HG03139 (cell line): ENCODE data around the gene PAPOLG.

Experiments
- ATAC-seq: cut with Tn5 transposase; IDR thresholded peaks from one replicate; pipeline ENCODE4 v1.9.1; 2021; ENCODE audit not compliant: unreplicated experiment

The PAPOLG gene

DNA sequence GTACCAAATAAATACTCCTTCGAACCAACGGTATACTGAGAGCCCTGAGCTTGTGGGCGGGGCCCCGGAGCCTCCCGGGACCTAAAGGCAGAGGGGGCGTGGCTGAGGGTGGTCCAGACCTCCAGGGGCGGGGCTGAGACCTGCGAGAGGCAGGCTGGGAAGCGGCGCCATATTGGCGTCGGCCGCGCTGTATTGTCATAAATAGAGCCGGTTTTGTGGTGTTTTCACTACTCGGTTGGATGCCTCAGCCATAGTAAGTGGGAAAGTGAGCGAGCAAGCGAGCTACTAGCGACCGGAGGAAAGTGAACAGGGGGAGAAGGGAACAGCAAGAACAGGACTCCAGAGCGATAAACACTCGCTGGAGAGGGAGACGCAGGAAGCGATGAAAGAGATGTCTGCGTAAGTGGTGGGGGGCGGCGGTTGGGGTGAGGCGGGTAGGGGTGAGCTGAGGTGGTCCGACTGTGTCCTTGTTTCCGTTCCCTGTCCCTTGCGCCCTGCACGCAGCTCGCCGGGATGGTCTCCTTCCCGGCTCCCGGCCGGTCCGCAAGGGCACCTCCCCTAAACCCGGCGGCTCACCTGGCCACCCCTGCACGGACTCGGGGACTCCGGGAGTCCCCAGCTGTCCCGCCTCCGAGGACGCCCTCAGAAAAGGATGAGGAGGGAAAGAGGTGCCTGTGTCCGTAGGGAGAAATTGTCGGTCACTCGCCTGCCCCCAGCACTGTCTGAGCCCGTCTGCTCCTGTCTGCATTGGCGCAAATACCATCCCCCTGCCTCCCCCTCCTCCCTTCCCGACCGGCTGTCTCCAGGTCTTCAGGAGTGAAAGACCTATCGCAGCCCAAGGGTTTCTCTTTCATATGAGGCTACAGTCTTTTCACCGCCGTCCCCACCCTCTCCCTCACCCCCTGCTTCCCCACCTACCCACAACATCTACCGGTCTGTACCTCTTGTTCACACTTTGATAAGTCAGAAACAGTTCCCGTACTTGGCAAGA lies at the start of gene PAPOLG:
Gene PAPOLG (plus strand): TSS at position 172 of the 991 bp plus-strand sequence. CDS start 211 bp downstream, at position 383.
- peak; percentile 95 for ATAC-seq

DNA sequence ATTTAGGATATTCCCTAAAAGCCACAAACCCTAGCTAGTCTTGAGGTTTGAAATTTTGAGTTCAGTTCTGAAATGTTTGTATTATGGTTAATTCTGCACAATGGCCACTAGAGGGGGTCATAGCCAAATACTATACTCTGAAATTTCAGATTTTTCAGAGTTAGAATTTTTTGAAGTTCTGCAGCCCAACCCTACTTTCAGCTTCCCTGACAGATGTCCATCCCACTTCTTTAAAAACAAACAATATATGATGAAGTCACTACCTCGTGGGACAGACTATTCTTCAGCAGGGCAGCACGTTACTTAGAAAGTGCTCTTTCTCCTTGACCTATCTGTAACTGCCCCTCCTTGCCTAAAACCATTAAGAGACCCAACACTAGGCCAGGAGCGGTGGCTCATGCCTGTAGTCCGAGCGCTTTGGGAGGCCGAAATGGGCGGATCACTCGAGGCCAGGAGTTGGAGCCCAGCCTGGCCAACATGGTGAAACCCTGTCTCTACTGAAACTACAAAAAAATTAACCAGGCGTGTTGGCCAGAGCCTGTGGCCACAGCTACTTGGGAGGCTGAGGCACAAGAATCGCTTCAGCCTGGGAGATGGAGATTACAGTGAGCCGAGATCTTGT lies 48.2 kb upstream of the PAPOLG start:
- ATAC-seq, result no peak

DNA sequence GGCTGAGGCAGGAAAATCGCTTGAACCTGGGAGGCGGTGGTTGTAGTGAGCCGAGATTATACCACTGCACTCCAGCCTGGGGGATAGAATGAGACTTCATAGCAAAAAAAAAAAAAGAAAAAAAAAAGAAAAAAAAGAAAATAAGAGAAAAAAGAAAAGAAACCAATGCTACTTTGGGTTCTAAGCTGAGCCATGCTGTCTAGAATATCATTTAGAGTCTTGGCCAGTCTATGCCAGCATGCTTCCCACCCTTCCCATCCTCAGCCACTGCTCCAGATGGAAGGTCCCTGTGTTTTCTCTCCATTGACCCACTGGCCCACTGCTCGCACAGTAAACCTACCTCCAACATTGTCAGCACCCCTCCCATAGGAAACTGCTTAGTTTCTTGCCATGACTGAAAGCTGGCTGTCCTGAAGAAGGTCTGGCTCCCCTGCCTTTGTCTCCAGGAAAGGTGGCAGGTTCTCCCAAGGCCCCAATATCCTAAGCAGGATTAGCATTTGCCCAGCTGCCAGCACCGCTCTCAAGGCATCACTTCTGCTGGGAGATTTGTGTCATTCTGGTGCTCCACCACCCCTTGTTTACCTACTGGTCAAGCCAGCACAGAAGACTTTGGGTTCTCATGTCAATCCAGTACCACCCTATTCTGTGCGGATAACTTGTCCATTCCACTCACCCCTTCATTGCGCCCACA lies 47.3 kb upstream of the PAPOLG start:
- no peak for ATAC-seq

DNA sequence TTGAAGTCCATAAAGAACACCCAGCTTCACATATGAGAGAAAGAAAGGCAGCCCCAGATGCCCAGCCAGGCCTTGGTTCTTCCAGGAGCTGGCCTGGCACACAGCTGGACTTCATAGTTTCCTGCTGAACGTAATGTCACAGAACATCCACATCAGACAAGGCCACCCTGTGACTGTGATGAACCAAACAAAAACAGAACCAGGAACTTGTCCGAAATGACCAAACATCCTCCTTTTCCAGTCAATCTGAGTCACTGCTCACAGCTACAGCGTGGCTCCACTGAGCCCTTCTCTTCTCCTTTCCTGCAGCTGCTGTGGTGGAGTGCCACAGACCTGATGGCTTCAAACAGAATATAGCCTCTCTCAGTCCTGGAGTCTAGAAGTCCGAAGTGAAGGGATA lies 45.4 kb upstream of the PAPOLG start:
- no peak for ATAC-seq

DNA sequence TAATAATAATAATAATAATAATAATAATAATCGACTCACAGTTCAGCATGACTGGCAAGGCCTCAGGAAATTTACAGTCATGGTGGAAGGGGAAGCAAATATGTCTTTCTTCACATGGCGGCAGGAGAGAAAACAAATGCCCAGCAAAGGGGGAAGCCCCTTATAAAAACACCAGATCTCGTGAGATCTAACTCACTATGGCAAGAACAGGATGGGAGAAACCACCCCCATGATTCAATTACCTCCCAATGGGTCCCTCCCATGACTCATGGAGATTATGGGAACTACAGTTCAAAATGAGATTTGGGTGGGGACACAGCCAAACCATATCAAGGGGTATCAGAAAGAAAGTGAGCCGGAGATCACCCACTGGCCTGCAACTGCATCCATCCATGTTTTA lies 40.5 kb upstream of the PAPOLG start:
- no peak for ATAC-seq

DNA sequence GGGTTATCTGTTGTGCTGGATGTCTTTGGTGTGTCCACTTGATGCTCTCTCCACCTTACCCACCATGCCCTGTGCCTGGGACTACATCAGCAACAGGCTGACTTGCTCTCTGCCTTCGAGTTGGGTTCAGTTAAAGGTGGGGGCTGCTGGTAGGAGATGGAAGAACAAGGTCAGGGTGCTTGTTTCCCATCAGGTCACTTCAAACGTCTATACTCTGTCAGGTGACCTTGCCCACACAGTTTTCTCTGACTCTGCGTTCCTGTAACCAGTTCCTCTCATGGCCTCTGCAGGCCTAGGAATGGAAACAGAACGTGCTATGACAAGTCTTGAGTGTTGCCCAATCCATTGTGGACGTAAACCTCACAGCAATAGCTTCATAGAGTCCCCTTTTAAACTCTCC lies 38.4 kb upstream of the PAPOLG start:
- no peak for ATAC-seq

DNA sequence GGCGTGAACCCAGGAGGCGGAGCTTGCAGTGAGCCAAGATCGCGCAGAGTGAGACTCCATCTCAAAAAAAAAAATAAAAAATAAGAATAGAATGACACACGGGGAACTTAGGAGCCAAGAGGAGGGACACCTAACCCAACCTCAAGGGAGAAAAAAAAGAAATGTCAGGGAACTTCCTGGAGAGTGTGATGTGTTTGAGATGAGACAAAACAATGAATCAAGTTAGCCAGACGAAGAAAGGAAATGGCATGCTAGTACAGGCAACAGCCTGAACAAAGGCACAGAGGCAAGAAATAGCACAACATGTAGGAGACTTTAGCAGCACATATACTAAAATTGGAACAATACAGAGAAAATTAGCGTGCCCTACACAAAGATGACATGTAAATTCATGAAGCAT lies 36.7 kb upstream of the PAPOLG start:
- ATAC-seq, result no peak

DNA sequence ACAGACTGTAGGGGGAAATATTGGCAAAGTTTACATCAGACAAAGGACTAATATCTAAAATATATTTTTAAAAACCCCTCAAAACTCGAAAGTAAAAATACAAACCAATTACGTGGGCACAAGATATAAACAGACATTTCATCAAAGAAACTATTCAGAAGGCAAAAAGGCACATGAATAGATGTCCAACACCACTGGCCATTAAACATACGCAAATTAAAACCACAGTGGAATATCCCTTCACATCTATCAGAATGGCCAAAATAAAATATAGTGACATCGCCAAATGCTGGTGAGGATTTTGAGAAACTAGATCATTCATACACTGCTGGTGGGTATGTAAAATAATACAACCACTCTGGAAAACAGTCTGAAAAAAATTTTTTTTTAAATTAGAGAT lies 30.6 kb upstream of the PAPOLG start:
- no peak for ATAC-seq

DNA sequence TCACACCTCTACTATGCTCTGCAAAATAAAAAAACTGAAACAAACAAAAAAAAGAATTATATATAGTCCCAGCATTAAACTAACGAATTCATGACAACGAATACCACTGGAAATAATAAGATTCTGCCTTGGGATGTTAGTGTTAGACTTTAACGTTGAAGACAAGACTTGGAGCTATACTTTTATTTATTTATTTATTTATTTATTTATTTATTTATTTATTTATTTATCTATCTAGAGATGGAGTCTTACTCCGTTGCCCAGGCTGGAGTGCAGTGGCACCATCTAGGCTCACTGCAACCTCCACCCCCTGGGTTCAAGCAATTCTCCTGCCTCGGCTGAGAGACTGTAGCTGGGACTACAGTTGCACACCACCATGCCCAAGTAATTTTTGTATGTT lies 27.2 kb upstream of the PAPOLG start:
- no peak for ATAC-seq

DNA sequence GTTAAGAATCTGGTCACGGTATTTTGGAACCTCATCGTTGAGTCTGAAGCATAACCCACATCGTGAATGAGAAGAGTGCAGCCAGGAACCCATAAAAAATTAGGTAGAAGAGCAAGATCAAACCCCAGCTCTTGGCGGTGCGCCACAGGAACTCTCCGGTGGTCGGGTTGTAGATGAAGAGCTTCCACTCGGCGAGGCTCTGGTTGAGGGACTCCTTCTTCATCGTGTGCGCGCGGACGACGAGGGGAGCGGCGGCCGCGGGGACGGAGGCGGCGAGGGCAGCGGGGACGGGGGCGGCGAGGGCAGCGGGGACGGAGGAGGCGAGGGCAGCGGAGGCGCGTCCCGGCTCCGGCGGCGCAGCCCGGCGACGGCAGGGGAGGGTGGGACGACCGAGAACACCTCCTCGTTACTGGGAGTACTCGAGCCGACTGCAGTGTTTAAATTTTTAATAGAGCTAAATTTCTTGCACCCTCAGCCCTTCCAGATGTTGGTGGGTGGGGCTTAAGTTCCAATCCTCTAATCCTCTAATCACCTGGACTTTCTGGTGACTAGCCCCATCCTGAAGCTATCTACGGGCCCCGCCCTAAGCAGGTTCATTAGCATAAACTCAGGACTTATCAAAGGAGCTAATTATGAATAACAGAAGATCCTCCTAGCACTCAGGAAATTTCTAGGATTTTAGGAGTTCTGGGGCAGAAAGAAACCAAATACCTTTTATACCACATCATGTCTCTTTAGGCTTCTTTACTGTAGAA lies 20.4 kb upstream of the PAPOLG start:
- ATAC-seq, result no peak

DNA sequence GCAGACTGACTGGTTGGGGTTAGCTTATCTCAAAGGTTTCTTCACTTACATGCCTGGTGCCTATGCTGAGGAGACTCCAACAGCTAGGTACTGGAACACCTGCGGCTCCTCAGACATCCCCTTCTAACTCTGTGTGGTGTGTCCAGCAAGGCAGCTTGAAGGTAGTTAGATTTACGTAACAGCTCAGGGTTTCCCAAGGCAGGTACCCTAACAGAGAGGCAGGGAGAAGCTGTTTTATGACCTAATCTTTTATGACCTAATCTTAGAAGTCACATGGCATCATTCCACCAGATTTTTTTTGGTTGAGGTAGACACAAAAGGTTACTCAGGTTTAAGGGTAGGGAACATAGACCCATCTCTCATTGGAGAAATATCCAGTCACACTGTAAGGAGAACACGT lies 17.4 kb upstream of the PAPOLG start:
- ATAC-seq, result no peak

DNA sequence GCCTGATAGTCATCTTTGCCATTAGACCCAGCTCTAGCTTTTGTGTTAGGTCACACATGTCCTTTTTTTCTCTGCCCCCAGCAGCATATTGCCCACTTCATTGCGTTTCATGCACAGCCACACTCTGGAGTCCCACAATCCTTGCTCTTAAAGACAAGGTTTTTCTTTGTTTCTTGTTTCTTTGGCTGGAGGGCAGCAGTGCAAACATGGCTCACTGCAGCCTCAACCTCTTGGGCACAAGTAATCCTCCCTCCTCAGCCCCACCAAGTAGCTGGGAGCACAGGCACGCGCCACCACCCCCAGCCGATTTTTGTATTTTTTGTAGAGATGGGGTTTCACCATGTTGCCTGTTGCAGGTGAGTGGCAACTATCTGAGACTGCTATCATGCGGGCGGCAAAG lies 16.9 kb upstream of the PAPOLG start:
- no peak for ATAC-seq

DNA sequence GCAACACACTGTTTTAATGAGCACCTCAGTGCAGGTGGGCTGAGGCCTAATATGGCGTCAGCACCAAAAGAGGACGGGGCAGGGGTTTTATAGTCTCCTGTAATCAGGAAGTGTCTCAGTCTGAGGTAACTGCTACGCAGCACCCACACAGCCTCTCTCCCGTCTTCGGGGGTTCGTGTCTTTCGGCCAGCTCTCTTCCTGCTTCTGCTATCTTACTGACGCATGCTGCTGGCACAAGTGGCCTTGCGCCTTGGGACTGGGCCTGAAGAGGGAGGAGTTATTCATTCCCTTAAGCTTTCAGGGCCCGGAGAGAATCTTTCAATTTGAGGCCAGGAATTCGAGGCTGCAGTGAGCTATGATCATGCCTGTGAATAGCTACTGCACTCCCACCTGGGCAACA lies 14.5 kb upstream of the PAPOLG start:
- no peak for ATAC-seq

DNA sequence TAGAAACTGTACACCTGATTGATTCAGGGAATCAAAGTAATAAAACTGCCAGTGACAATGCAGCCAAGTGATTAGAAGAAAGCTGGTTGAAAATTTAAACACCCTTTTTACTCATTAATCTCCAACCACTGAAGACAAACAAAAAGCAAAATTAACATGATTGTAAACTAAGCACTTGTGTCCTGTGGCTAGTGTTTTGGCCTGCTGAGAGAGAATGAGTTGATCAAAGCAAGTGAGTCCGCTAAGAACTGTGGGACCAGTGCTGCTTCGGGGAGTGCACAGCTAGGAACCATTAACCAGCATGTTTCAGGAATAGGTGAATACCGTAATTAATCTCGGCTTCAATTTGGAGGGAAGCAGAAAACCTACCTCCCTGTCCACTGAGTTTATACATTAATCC lies 13.6 kb upstream of the PAPOLG start:
- no peak for ATAC-seq

DNA sequence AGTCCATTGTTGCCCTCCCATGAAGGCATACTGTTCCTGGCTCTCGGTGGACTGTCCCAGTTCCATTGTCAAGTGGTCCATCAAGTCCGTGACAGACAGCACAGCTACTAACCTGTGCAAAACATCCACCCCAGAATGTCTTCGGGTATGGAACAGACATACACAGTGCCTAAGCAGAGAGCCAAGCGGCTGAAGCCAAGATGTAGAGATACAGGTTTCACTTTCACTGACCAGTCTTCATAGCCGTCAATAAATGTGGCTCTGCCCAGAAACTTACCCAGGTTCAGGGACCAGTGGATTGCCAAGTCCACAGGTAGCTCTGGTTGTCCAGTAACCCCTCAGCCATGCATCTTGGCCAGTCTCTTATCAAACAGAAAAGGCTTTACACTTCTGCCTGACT lies 10.7 kb upstream of the PAPOLG start:
- no peak for ATAC-seq

DNA sequence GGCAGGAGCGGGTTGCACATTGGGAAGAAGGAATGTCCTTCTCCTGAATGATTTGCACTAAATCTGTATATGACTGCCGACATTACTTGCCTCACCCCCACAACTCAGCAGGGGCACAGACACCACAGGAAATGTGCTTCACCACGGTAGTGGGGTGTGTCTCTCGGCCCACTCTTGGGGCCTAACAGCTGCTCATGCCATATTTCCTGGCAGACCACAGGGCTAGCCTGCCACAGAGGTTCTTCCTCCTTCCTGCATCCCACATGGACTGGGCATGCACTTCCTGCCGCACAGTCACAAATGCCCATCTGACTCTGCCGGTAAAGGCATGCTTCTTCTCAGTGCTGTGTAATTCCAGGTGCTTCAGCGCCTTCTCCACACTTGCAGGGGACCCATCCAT lies 10.3 kb upstream of the PAPOLG start:
- no peak for ATAC-seq

DNA sequence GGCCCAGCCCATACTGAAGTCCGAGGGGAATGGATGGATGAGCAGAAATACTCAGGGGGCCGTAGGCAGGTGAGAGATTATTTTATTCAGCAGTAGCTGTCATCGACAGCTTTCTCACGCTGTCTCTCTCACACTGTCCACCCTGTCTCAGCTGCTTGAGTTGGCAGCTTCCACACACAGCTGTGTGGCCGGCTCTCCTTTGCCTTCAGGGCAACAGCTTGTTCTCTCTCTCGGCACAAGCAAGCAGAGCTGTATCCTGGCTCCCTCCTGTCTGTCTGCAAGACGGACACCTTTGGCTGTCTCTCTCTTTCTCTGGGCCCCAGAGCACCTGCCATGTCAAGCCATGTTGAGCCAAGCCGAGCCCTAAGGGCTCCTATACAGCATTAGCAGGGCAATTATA lies 9.8 kb upstream of the PAPOLG start:
- ATAC-seq, result no peak

DNA sequence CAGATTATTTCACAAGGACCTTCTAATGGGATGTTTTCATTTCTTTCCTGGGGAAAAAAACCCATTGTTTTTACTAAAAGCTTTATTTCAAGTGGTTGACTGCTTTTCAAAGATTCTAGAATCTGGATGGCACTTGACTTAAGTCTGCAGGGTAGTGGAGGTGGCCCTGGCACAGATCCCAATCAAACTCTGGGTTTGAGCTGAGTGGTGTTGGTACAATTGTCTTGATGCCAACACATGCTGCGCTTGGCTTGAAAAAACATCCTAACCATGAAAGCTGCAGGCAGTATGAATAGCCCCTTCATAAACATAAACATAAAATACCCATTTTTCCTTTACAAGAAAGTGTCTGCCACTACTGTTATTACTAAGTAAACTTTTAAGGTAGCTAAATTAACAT lies 3.6 kb downstream of the PAPOLG start:
- no peak for ATAC-seq

DNA sequence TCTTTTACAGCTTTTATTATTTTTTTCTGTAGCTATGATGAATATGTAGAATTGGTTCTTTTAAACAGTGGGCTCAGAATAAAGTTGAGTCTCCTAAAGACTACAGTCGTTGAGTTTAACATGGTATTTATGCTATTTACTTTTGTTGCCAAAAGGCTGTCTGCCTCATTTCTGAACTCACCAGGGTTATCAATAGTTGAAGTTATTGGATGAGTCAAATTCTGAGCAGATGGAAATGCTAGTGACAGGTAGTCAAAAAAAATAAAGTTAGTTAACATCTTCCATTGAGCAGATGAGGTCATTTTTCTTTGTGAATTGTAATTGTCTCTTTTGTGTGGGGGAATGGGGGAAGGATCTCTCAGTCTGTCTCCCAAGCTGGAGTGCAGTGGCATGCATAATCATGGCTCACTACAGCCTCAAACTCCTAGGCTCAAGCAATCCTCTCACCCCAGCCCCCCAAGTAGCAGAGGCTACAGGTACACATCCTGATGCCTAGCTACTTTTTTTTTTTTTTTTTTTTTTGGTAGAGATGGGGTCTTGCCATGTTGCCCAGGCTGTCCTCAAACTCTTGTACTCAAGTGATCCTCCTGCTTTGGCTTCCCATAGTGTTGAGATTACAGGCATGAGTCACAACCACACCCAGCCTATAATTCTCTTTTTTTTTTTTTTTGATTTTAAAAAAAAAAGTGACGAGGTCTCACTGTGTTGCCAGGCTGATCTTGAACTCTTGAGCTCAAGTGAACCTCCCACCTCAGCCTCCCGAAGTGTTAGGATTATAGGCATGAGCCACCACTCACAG lies 8.9 kb downstream of the PAPOLG start:
- ATAC-seq, result no peak

DNA sequence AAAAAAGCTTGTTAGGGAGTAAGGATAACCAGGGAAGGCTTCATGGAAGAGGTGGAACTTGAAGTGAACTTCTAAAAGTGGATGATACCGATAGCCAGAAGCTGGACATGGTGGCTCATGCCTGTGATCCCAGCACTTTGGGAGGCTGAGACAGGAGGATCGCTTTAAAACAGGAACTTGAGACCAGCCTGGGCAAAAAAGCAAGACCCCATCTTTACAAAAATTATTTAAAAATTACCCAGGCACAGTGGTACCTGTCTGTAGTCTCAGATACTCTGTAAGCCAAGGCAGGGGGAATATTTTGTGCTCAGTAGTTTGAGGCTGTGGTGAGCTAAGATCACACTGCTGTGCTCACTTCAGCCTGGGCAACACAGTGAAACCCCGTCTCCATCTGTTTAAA lies 10.2 kb downstream of the PAPOLG start:
- ATAC-seq, result no peak
